Gastrocnemius medialis (tissue), 4 donors: ENCODE measurements around the gene SPEN.

Experiments
- POLR2A ChIP-seq, 2 donors: fragments of 450-650 bp; IDR thresholded peaks; one replicate each; pipeline ENCODE4 v1.6.1; 2017; ENCODE audit warnings: antibody characterized with exemption in 2 of 2, mild to moderate bottlenecking in 2 of 2, moderate library complexity in 2 of 2
- TF ChIP-seq, protein P1 (sequence below), 5 experiments: fragments of 450-650 bp in 3 of 5; fragments of 200-600 bp in 2 of 5; sonication (generic) in 2 of 5; IDR thresholded peaks in 4 of 5; conservative IDR thresholded peaks in 1 of 5; 1 replicate in 4 of 5; 2 replicates in 1 of 5; pipeline ENCODE4 v1.5.1; 2016 to 2019; ENCODE audit warnings: antibody characterized with exemption in 5 of 5, mild to moderate bottlenecking in 3 of 5, moderate library complexity in 3 of 5

DNA sequence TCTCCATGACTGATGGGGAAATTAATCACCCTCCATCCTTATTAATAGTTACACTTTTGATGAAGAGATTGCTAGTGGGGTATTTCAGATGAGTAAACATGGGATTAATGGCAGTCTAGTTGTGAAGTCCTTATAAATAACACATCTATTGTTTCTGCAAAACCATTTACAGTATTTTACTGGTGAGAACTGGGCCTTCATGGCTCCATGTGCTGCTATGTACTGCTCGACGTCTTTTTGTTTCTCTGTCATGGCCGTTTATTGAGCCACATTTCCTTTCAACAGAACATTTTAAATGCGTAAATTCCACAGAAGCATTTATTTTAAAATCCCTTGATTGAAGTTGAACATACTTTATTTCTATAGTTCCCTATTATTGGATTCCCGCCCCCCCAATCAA, 34.5 kb downstream of the SPEN start:
- TF ChIP-seq, protein P1, sequence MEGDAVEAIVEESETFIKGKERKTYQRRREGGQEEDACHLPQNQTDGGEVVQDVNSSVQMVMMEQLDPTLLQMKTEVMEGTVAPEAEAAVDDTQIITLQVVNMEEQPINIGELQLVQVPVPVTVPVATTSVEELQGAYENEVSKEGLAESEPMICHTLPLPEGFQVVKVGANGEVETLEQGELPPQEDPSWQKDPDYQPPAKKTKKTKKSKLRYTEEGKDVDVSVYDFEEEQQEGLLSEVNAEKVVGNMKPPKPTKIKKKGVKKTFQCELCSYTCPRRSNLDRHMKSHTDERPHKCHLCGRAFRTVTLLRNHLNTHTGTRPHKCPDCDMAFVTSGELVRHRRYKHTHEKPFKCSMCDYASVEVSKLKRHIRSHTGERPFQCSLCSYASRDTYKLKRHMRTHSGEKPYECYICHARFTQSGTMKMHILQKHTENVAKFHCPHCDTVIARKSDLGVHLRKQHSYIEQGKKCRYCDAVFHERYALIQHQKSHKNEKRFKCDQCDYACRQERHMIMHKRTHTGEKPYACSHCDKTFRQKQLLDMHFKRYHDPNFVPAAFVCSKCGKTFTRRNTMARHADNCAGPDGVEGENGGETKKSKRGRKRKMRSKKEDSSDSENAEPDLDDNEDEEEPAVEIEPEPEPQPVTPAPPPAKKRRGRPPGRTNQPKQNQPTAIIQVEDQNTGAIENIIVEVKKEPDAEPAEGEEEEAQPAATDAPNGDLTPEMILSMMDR (IDR thresholded peaks at IDR 0.05 in 4 of 5, conservative IDR thresholded peaks at IDR 0.05 in 1 of 5), result no peak
- TF ChIP-seq POLR2A (IDR thresholded peaks at IDR 0.05), result no peak
